ENCODE results near the gene PBX1.

Gene PBX1

GRCh38 chr1:164699815-164700491 is 141.0 kb downstream of the PBX1 start:
- no peak for DNase-seq (ENCODE audit: low read depth)

- DNase-seq (ENCODE audit: low read depth): no peak
These were observed 141.7 kb downstream of the PBX1 start for GRCh38 chr1:164700683-164701082.

- no peak for DNase-seq (ENCODE audit: low read depth)
These were observed 142.3 kb downstream of the PBX1 start for GRCh38 chr1:164701189-164701761.

- DNase-seq (ENCODE audit: low read depth): peak; percentile 43
These were observed 143.2 kb downstream of the PBX1 start for GRCh38 chr1:164702216-164702615.

GRCh38 chr1:164702664-164703063 is 143.7 kb downstream of the PBX1 start:
- DNase-seq (ENCODE audit: low read depth): peak; percentile 8

- no peak for DNase-seq (ENCODE audit: low read depth)
These were observed 144.5 kb downstream of the PBX1 start for GRCh38 chr1:164703463-164703862.

- DNase-seq (ENCODE audit: low read depth): no peak
These were observed 145.0 kb downstream of the PBX1 start for GRCh38 chr1:164703960-164704411.

- DNase-seq (ENCODE audit: low read depth): peak; percentile 25
These were observed 146.0 kb downstream of the PBX1 start for GRCh38 chr1:164704954-164705353.

- DNase-seq (ENCODE audit: low read depth): peak; percentile 23
These were observed 147.6 kb downstream of the PBX1 start for GRCh38 chr1:164706606-164706987.

GRCh38 chr1:164707868-164708331 is 148.9 kb downstream of the PBX1 start:
- DNase-seq (ENCODE audit: low read depth): peak; percentile 91

- DNase-seq (ENCODE audit: low read depth): no peak
These were observed 149.6 kb downstream of the PBX1 start for GRCh38 chr1:164708596-164708995.

GRCh38 chr1:164709126-164709525 is 150.1 kb downstream of the PBX1 start:
- DNase-seq (ENCODE audit: low read depth): no peak

- peak; percentile 65 for DNase-seq (ENCODE audit: low read depth)
These were observed 150.7 kb downstream of the PBX1 start for GRCh38 chr1:164709541-164710278.

GRCh38 chr1:164712131-164713036 is 153.4 kb downstream of the PBX1 start:
- DNase-seq (ENCODE audit: low read depth): no peak

GRCh38 chr1:164713456-164714207 is 154.6 kb downstream of the PBX1 start:
- DNase-seq (ENCODE audit: low read depth): no peak

- DNase-seq (ENCODE audit: low read depth): peak; percentile 84
These were observed 158.2 kb downstream of the PBX1 start for GRCh38 chr1:164716992-164717703.

GRCh38 chr1:164718821-164719220 is 159.8 kb downstream of the PBX1 start:
- DNase-seq (ENCODE audit: low read depth): peak; percentile 29

- DNase-seq (ENCODE audit: low read depth): no peak
These were observed 160.9 kb downstream of the PBX1 start for GRCh38 chr1:164719676-164720439.

GRCh38 chr1:164720440-164721227 is 161.7 kb downstream of the PBX1 start:
- DNase-seq (ENCODE audit: low read depth): no peak

Data from ELR (cell line).